Stimulated activated CD8-positive, alpha-beta memory T cell treated with anti-CD3 and anti-CD28 coated beads, Interleukin-7, amount 100 ng/mL, for 4 hours (primary cell): ENCODE data around the gene SEPTIN6.
A peak's percentile ranks its signal among the peaks of the same experiment; 100 is the strongest.

Experiments
- DNase-seq, 2 donors: peaks; one replicate each; pipeline ENCODE4 v3.0.0-alpha.2; 2020; ENCODE audit warnings: low read depth in 2 of 2

SEPTIN6 gene

DNA sequence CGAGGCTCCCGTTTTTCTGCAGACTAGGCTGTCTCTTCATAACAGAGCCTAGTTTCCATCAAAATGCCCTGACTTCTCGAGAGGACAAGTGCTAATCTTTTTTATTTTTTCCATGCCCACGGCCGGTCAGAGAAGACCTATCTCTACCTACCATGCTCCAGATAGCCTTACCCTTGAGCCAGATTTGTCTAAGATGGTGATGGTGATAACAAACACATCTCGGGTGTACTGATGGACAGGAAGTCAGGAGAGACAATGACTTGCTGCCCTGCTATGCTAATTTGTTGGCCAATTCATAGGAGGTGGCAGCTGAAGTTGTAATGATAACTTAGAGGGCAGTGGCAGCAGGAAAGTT lies 44.6 kb downstream of the SEPTIN6 start:
- no peak for DNase-seq

DNA sequence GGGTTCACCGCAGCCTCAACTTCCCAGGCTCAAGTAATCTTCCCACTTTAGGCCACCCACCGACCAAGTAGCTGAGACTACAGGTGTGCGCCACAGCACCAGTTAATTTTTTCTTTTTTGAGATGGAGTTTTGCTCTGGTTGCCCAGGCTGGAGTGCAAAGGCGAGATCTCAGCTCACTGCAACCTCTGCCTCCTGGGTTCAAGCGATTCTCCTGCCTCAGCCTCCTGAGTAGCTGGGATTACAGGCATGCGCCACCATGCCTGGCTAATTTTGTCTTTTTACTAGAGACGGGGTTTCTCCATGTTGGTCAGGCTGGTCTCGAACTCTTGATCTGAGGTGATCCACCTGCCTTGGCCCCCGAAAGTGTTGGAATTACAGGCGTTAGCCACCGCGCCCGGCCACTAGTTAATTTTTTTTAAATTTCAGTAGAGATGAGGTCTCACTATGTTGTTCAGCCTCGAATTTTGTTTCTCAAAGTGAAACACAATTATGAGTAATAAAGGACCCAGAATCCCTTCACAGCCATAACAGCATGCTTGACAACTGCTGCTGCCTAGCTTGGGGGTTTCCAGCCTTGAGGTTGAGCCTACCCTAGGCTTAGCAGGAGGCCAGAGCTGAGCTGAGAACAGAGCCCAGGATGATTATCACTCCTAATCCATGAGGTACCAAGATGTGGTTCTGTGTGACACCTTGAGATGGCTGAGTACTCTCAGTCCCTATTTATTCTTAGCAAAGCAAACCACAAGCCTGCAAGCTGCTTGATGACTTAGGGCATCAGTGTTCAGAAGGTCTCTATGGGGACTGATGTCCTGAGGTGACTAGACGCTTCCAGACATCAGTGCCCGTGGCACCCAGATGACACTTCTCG lies 45.2 kb downstream of the SEPTIN6 start:
- peak; percentile 23 to 36 for DNase-seq

DNA sequence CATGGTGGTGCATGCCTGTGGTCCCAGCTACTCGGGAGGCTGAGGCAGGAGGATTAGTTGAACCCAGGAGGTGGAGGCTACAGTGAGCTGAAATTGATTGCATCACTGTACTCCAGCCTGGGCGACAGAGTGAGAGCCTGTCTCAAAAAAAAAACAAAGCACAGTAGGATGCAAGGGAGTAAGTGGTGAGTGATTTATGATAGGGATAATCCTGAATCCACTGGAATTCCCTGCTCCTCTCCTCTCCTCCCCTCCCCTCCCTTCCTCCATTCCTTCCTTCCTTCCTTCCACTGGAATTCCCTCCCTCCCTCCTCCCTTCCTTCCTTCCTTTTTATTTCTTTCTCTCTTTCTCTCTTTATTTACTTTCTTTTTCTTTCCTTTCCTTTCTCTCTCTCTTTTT lies 45.9 kb downstream of the SEPTIN6 start:
- no peak for DNase-seq

GRCh38 chrX:119646515-119646914 lies 46.5 kb downstream of the SEPTIN6 start:
- DNase-seq, result no peak

- no peak for DNase-seq
Measured at GRCh38 chrX:119643696-119644095, 49.3 kb downstream of the SEPTIN6 start.
